Dermis blood vessel endothelial cell (primary cell): Measurements from ENCODE around the gene LRRC10B. TPM values are rescaled to one million over a fixed set of nuclear protein-coding genes. Genes with fewer than 3 reads are reported as not detected.
A peak's percentile ranks its signal among the peaks of the same experiment; 100 is the strongest.
"Not testable (repeated sequence)": the region's sequence is repeated elsewhere in the genome, so short reads cannot be mapped to it uniquely, and the experiment has no call there.

Experiments
- DNase-seq: peaks from one replicate; pipeline ENCODE4 v3.0.0; 2010
- total RNA-seq: library from RNA; depleted of rRNA; stranded (reverse); fragments of >200 nt; gene quantifications from 2 replicates; pipeline ENCODE4 v1.2.3, GENCODE V29; 2014

The LRRC10B gene
- not detected in 2 replicates for total RNA-seq

DNA sequence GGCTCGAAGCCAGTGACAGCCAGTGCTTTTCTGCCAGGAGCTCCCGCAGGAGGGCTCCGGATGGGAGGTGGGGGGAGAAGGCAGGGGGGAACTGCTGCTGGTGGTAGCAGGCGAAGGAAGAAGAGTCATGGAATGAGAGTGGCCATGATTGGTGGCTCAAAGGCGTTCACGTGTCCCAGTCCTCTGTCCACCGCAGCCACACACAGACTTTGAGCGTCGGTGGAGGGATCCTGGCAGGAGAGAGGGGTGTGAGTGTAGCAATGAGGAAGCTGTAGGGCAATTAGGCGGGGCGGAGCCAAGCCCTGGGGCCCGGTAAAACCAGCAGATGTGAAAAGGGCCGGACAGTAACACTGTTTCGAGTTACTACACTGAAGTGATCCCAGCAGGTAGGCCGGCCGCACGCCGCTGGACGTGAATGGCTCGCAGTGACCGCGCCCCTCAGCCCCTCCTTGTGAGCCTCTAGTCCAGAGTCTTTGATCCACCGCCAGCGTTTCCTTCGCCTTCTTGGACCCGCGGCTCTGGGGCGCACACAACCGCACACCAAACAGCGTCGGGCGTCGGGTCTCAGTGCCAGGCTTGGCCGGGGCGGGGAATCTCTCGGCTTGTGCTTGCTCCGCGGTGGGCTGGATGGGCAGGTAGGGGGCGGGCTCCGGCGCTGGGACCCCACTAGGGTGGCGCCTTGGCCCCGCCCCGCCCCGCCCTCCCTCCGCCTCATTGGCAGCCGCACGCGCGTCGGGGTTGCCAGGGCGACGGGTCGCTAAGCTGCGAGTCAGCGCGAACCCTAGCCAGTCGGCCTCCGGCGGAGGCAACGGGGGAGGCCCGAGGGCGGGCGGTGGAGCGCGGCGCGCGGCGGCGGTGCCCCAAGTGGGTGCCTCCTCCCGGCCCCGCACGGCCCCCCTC, at the start of gene LRRC10B:
TSS of gene LRRC10B (plus strand) at position 788 of the 900 bp plus-strand sequence. CDS start 250 bp downstream, outside the sequence.
- DNase-seq, result peak; percentile 7

DNA sequence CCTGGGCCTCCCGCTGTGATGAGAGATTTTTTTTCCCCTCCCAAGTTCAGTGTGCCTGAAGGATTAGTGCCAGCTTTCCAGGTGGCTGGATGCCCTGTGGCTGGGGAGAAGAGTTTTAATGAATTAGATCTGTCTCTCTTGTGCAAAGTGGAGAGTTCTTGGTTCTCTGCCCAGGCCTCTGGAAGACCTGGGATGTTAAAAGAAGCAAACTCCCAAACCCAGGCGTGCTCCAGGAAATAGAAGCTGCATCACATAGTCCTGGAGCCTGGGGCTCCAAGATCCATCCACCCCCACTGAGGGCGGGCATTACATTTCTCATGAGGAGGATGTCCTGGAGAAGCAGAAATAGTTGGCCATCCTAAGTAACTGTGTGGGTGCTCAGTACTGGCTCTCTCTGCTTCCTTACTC, 48.1 kb upstream of the LRRC10B start:
- no peak for DNase-seq

DNA sequence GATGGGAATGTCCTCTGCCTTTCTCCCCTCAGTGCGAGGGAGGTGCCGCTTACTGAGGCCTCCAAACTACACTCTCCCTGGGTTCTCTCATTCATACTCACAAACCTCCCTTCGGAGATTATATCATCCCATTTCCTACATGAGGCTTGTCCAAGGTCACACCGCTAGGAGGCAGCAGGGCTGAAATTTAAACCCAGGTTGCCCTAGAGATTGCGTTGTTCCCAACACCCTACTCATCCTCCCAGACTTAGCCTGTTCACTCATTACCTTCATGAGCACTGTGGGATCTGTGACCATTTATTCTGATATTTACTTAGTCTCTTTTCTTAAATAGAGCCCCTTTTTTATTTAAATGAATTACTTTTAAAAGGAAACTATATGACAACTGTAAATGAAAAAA, 47.6 kb upstream of the LRRC10B start:
- DNase-seq, result no peak

DNA sequence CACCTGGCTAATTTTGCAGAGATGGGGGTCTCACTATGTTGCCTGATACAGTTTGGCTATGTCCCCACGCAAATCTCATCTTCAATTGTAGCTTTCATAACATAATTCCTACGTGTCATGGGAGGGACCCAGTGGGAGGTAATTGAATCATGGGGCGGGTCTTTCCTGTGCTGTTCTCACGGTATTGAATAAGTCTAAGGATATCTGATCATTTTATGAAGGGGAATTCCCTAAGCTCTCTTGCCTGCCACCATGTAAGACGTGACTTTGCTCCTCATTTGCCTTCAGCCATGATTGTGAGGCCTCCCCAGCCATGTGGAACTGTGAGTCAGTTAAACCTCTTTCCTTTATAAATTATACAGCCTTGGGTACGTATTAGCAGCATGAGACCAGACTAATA, 40.9 kb upstream of the LRRC10B start:
- not testable (repeated sequence) for DNase-seq

DNA sequence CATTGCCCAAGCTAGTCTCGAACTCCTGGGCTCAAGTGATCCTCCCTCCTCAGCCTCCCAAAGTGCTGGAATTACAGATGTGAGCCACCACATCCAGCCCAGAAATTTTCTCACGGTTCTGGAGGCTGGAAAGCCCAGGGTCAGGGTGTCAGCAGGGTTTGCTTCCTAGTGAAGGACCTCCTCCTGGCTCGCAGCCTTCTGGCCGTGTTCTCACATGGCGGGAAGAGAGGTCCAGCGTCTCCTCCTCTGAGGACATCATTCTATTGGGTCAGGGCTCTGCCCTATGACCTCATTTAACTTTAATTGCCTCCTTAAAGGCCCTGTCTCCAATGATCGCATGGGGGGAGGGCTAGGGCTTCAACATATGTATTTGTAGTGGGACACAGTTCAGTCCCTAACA, 40.5 kb upstream of the LRRC10B start:
- DNase-seq, result no peak

DNA sequence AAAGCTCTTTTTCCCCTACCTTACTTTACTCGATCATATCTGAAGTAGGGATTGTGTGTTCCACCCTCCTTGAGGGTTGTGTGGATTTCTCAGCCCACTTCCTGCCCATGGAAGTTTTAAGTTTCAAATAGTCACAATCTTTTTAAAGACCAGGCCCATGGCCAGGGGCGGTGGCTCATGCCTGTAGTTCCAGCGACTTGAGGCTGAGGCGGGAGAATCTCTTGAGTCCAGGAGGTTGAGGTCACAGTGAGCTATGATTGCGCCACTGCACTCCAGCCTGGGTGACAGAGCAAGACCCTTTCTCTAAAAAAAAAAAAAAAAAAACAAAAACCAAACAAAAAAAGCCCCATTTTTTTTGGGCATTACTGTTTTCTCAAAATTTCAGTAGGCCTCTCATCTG, 36.3 kb upstream of the LRRC10B start:
- DNase-seq, result no peak

DNA sequence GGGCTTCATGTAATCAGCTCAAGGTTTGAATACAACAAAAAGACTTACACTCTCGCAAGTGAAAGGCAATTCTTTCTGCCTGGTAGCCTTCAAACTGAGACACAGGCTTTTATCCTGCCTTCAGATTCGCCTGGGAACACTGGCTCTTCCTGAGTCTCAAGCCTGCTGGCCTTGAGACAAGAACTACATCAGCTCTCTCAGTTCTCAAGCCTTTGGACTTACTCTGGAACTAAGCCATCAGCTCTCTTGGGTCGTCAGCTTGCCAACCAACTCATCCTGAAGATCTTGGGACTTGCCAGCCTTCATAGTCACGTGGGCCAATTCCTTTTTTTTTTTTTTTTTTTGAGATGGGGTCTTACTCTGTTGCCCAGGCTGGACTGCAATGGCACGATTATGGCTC, 35.7 kb upstream of the LRRC10B start:
- no peak for DNase-seq

DNA sequence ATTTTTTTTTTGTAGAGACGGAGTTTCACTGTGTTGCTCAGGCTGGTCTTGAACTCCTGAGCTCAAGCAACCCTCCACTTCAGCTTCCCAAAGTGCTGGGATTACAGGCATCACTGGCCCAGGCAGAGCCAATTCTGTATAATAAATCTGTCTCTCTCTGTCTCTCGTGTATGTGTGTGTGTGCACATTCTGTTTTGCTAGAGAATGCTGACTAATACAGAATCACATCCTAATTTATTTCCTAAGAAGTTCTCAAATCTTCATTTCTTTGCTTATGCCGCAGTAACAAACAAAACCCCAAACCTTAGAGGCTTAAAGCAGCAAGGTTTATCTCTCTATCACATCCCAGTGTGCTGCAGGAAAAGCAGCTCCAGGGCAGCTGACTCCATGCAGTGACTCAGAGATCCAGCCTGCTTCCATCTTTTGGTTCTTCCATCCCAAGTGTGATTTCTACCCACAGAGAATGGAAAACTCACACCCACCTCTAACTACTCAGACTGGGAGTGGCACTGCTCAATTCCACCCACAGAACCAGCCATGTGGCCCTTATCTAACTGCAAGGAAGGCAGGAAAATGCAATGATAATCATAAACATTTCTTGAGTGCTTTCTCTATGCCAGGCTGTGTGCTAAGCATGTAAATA, 35.1 kb upstream of the LRRC10B start:
- no peak for DNase-seq

DNA sequence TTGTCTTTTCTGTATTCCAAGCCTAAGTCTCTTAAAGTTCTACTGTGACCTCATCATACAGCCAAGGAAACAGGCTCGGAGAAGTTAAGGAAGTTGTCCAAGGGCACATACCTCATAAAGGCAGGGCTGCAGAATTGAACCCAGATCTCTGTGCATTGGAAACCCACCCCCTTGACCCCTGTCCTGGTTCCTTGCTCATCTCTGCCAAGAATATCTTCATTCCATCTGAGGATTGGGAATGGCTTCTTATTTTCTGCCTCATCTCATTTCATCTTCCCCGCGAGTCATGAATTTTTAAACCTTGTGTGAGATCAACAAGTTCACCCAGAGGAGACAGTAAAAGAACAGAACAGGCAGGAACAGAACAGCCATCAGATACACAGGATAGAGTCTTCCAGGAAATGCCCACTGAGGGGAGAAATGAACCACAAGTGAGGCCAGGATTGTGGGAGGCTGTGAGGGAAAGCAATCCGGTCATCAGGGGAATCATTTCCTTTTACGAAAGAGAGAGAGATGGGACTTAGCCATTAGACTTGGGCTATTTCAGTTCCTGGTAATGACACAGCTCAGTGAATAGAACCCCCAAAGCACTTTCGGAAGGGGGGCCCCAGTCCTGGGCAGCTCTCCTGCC, 34.4 kb upstream of the LRRC10B start:
- DNase-seq, result no peak

DNA sequence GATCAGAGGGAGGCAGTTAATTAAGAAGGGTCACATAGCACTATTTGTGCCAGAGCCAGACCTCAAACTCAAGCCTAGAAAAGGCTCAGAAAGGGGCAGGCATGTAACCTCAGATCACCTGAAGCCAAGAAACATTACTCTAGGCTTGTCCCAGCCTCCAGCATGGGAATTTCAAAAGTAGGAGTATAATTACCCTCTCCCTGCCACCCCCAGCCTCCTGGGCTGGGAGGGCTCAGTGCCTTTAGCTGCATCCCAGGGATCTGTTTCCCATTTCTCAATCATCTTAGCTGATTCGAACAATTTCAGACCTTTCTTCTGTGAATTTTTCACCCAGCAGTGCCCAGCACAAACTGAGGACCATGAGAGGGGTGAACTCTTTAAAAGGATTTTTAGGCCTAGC, 33.1 kb upstream of the LRRC10B start:
- no peak for DNase-seq

DNA sequence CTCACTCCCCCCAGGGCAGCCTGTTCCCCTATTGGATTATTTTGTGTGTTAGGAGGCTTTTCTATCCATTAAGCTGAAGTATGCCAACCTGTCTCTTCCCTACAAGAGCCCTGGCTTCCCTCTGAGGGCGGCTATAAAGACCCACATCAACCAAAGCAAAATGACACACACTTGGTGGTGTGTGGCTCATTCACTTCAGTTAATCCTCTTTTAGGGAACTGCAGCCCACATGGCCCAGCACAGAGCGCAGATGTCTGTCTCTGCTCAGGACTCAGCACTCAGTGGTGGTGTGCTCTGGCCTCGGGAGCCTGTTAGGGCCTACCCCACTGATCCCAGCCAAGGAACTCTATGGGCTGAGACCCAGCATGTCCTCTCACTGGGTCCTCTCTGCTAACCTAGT, 32.2 kb upstream of the LRRC10B start:
- no peak for DNase-seq

DNA sequence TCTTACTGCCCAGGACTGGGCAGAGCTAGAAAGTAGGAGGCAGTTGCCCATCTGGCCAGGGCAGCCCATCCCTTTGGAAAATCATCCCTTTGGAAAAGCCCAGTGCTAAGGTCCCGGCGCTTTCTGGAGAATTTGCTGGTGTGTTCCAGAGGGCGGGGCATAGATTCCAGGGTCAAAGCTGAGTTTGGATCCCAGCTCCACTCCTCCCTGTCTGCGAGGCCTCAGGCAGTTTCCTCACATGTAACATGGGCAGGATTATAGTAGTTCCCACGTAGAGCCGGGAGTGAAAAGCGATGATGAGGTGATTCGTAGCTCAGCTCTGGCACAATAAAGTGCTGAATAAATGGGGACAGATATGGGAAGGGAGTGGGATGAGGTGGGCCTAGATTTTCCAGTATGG, 31.4 kb upstream of the LRRC10B start:
- no peak for DNase-seq

DNA sequence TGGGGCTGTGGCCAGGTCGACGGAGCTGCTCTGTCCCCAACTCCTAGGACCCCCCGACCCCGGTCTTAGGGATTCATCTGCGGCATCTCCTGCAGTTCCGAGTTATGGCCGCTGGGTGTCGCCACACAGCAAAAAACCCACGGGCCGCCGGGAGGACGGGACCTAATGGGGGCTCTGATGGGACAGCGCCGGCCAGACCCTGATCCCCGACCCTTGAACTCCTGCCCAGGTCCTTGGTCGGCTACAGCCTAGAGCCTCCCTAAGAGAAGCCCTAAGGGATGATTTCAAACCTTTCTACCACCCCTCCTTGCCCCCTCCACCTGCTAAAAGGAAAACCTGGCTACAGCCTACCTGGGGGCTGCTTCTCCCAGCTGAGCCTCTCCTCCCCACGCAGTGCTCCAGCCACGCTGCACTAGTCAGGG, 30.8 kb upstream of the LRRC10B start:
- peak; percentile 60 for DNase-seq

DNA sequence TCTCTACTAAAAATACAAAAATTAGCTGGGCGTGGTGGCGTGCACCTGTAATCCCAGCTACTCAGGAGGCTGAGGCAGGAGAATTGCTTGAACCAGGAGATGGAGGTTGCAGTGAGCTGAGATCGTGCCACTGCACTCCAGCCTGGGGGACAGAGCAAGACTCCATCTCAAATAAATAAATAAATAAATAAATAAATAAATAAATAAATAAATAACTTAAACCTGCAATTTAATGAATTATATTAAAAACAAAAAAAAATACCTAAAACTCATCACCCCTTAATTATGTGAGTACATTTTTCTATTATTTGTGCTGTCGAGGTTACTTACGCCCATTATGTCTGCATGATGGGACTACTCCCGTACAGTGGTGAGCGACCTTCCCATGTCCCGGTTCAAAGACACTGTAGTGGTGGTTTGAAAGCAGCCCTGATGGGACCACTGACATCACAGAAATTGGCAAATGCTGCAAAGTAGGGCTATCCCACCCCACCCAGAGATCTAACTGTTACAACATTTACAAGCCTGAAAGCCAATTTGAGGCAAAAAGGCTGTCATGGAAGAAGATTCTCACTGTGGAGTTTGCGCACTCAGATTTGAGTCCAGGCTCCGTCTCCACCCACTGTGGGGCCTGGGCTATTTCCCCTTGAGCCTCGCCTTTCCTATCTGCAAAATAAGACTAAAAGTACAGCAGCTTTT, 29.0 kb upstream of the LRRC10B start:
- DNase-seq, result not testable (repeated sequence)

DNA sequence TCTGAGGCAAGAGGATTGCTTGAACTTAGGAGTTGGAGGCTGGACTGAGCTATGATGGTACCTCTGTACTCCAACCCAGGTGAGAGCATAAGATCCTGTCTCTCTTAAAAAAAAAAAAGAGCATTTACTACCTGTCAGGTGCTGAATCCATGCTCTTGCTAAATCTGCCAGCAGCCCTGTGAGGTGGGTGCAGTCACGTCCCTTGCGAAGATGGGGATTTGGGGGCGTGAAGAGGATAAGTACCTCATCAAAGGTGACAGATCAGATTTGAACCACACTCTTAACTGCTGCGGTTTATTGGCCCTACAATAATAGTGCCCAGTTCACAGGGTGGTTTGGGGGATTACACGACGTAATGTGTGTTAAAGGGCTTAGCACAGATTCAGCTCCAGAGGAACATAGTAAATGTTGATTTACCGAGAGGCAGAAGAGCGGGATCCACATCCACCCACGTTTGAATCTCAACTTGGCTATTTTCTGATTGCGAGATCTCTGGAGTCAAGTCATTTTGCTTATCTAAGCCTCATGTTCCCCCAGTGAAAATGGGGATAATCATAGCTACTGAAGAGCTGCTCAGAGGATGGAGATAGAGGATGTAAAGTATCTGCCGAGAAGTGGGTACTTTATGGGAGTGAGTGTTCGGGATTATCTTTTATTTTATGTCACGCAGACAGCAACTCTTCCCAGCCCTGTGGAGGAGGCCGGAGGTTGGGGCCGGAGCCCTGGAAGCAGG, 28.1 kb upstream of the LRRC10B start:
- no peak for DNase-seq

DNA sequence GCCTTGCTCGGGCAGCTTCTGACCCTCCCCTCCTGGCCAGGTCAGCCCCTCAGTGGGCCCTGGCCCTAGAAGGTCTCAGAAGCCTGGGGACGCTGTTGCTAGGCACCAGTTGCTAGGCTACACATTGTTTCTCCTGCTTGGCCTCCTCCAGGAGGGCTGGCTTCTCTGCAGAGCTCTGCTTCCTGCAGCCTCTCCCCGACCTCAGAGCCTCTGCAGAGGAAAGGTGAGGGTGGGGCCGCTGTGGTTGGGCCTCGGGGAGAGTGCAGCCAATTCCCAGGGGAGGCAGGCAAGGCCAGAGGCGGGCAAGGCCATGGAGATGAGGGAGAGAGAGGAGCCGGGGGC, 27.6 kb upstream of the LRRC10B start:
- DNase-seq, result peak; percentile 39

DNA sequence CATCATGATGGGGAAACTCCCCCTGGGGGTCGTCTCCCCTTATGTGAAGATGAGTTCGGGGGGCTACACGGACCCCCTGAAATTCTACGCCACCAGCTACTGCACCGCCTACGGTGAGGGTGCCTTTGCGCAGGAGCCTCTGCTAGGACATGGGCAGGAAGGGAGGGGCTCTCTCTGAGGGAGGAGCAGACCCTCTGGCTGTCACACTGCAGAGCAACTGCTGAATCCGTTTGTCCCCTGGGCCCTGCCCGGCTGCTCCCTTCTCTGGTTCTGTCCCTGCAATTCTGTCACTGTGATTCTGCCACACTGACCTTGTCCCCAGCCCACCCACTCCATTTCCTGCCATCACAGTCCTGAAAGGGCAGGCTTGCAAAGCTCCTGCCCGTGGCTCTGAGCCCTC, 26.7 kb upstream of the LRRC10B start:
- no peak for DNase-seq

DNA sequence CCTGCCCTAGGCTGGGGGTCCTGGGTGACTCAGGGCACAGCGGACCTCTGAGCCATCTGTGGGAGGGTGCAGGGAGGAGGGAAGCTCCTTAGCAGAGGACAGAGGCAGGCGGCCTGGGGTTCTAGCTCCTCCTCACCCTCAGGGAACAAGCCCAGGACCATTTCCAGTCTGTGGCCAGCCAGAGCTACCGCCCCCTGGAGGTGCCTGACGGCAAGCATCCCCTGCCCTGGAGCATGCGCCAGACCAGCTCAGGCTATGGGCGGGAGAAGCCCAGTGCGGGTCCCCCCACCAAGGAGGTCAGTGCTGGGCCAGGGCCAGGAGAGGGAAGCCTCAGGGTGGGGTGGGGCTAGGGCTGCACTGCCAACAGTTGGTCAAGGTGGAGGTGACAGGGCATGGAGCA, 26.0 kb upstream of the LRRC10B start:
- peak; percentile 53 for DNase-seq

DNA sequence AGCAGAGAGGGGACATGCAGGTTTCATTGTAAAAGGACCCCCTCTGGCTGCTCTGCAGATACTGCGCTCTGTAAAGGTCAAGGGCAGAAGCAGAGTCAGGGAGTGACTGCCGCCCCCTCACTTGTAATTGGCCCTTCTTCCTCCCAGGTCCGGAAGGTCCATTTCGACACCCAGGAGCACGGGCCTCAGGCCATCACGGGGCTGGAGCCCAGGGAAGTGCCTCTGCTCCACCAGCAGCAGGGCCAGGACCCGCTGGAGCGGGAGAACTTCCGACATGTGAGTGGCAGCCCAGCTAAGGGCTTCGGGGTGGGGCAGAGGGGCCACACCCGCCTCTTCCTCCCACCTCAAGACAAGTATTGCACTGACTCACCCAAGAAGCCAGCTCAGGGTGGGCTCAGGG, 24.0 kb upstream of the LRRC10B start:
- no peak for DNase-seq

DNA sequence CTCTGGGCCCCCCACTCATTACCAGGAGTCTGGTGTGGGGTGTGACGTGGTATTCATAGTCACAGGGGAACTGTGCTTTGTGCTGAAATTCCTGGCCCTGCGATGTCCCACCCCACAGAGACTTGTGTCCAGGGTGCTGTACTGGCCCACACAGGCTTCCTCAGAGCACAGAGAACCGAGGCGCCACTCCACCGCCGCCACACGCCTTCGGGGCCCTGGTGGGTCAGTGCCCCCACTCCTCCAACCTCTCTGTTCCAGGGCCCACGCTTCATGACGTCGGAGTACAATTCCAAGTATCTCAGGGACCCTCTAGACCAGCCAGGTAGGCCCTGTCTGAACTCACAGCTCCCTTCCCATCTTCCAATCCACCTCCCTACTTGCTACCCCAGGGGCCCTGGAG, 23.5 kb upstream of the LRRC10B start:
- no peak for DNase-seq

DNA sequence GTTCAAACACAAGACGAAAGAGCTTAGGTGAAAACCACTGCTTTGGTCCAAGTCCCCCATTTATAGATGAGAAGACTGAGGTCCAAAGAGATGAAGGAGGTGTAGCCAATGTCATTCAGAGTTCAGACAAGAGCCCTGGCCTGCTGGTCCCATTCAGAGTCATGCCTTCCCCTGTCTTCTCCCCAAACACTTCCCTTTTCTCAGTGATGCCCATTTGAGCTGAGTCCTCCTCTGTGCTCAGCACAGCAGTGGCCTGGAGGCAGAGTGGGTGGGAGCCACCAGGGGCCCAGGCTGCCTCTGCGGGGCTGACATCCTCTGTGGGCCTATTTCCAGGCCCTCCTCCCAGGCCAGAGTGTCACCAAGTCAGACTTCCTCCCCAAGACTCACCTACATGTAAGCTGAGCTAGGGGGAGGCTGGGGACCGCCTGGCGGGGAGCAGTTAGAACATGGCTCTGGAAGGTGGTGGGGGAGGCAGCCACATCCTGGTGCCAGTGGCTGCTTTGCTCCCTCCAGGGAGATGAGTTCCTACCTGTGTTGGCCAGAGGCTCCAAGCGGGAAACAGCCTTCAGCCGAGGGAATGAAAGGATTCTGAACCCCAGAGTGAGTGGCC, 22.4 kb upstream of the LRRC10B start:
- DNase-seq, result no peak

DNA sequence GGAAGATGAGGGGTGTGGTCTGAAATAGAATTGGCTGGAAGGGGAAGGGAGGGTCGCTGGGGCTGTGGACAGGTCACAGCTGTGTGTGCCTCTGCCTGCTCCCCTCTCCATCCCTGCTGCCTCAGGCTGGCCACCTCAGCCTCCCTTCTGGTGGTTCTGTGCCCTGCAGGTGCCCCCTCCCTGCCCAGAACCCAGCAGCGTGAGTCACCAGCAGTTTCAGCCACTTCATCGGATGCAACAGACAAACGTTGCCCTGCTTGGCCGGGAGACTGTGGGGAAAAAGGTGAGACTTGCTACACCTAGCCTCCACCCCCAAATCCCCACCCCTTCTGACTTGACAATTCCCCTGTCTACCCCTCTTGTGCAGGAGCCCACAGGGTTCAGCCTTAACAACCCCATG, 21.8 kb upstream of the LRRC10B start:
- DNase-seq, result no peak
